Measurements from ENCODE around the gene CACFD1. TPM values are rescaled to one million over a fixed set of nuclear protein-coding genes. Genes with fewer than 3 reads are reported as not detected.

The CACFD1 gene
- total and polyA plus RNA-seq, 2 of the 13 experiments (the other 11 are each of a cell fraction or from before 2014, with no cell fraction given), result 13.8 to 14.6 TPM

- Histone ChIP-seq H3K4me3 (replicated peaks in 1 of 3; ENCODE audit: insufficient read depth in 1 of 3, low read depth in 2 of 3, low read length in 3 of 3) (no peak overlapping the region), H3K9me3 (ENCODE audit: low read length) (no peaks in the 10 kb centered on the region), H2AFZ (ENCODE audit: low read length) (no peak overlapping the region), H3K9ac (ENCODE audit: insufficient read depth, low read depth, low read length) (no peak overlapping the region), H3K79me2 (ENCODE audit: insufficient read depth, low read length) (no peaks in the 10 kb centered on the region), H3K36me3 (replicated peaks in 1 of 2; ENCODE audit: control insufficient read depth in 1 of 2, insufficient read depth in 2 of 2, low read length in 2 of 2) (no peaks in the 10 kb centered on the region), H3K4me1 (ENCODE audit: insufficient read depth, low read length) (peaks cover 51% of the 10 kb centered on the region), H3K4me2 (ENCODE audit: low read depth, low read length) (no peak overlapping the region), H3K27ac (ENCODE audit: extremely low read length, insufficient read depth, low read length) (no peak overlapping the region), H3K27me3 (ENCODE audit: control insufficient read depth in 1 of 2, insufficient read depth in 2 of 2, low read length in 2 of 2) (peaks cover 3 to 65% of the 10 kb centered on the region in 2 experiments; a peak in 3 of 5 replicates), H4K20me1 (ENCODE audit: insufficient read depth, low read length) (no peaks in the 10 kb centered on the region)
- intact Hi-C loops (cut with micrococcal nuclease; ENCODE audit: unreplicated experiment), result no loop called here
- ATAC-seq (peak; percentile 20; the same call in 2 of the 3 replicates), DNase-seq (ENCODE audit: low spot score) (no peak), FAIRE-seq (no peak)
- POLR2A ChIA-PET, result no interaction called here
- in situ Hi-C loops (cut with HindIII; ENCODE audit: extremely low pct_ligation_motif_present, low pct_unique_long_range_greater_than_20kb), result no loop called here
- CTCF ChIA-PET (ENCODE audit: low intra/inter-chr PET ratio, low total read pairs), result no interaction called here
- TF ChIP-seq ZNF713 (CRISPR knock-in tag; IDR thresholded peaks at IDR 0.05), result no peak
- no peak for TF ChIP-seq SIX1 (CRISPR knock-in tag; IDR thresholded peaks at IDR 0.05; ENCODE audit: borderline replicate concordance)
- TF ChIP-seq TMF1 (CRISPR knock-in tag; IDR thresholded peaks at IDR 0.05; ENCODE audit: low read depth), result no peak
- peak; percentile 89; the same call in 1 of the 2 replicates for TF ChIP-seq NONO (IDR thresholded peaks at IDR 0.05)
- TF ChIP-seq NONO (CRISPR knock-in tag; conservative IDR thresholded peaks at IDR 0.05), result no peak
- no peak for TF ChIP-seq STAG1 (CRISPR knock-in tag; IDR thresholded peaks at IDR 0.05)
- TF ChIP-seq PRDM10 (CRISPR knock-in tag; IDR thresholded peaks at IDR 0.05; ENCODE audit: low read depth), result no peak
- no peak for TF ChIP-seq SPEN (CRISPR knock-in tag; IDR thresholded peaks at IDR 0.05; ENCODE audit: low read depth)
- TF ChIP-seq HIC2 (CRISPR knock-in tag; IDR thresholded peaks at IDR 0.05; ENCODE audit: low read depth), result no peak
- TF ChIP-seq, protein P1, sequence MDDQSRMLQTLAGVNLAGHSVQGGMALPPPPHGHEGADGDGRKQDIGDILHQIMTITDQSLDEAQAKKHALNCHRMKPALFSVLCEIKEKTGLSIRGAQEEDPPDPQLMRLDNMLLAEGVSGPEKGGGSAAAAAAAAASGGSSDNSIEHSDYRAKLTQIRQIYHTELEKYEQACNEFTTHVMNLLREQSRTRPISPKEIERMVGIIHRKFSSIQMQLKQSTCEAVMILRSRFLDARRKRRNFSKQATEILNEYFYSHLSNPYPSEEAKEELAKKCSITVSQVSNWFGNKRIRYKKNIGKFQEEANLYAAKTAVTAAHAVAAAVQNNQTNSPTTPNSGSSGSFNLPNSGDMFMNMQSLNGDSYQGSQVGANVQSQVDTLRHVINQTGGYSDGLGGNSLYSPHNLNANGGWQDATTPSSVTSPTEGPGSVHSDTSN (CRISPR knock-in tag; IDR thresholded peaks at IDR 0.05; ENCODE audit: borderline replicate concordance), result no peak
- TF ChIP-seq ZC3H4 (CRISPR knock-in tag; IDR thresholded peaks at IDR 0.05; ENCODE audit: borderline replicate concordance), result no peak
- 0 out of 2 replicates have a peak, but pooled peaks have one; percentile 7 for TF ChIP-seq NBN (conservative IDR thresholded peaks at IDR 0.05)
- TF ChIP-seq EED (CRISPR knock-in tag; IDR thresholded peaks at IDR 0.05), result peak; percentile 59; the same call in 1 of the 2 replicates
- TF ChIP-seq FOXP1 (IDR thresholded peaks at IDR 0.05), result 0 out of 2 replicates have a peak, but pooled peaks have one; percentile 32
- TF ChIP-seq FOXP1 (CRISPR knock-in tag; IDR thresholded peaks at IDR 0.05), result no peak
- TF ChIP-seq, protein P2, sequence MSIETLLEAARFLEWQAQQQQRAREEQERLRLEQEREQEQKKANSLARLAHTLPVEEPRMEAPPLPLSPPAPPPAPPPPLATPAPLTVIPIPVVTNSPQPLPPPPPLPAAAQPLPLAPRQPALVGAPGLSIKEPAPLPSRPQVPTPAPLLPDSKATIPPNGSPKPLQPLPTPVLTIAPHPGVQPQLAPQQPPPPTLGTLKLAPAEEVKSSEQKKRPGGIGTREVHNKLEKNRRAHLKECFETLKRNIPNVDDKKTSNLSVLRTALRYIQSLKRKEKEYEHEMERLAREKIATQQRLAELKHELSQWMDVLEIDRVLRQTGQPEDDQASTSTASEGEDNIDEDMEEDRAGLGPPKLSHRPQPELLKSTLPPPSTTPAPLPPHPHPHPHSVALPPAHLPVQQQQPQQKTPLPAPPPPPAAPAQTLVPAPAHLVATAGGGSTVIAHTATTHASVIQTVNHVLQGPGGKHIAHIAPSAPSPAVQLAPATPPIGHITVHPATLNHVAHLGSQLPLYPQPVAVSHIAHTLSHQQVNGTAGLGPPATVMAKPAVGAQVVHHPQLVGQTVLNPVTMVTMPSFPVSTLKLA (IDR thresholded peaks at IDR 0.05), result peak; percentile 98
- 57% methylated on average over 13 of the region's 19 CpGs for WGBS (ENCODE audit: low lambda C conversion rate)
- no TSS peak for BruUV-seq (replicated peaks)
Observed at GRCh38 chr9:133512253-133513213, 52.8 kb downstream of the CACFD1 start.

Data from HepG2 (cell line).